B cell (primary cell): ENCODE results near the gene NAT14. TPM values are rescaled to one million over a fixed set of nuclear protein-coding genes. Genes with fewer than 3 reads are reported as not detected.
"Not testable (repeated sequence)": the region's sequence is repeated elsewhere in the genome, so short reads cannot be mapped to it uniquely, and the experiment has no call there.

Experiments used
- ATAC-seq: fragments of 200-7000 bp; cut with Tn5 transposase; one replicate; pipeline ENCODE4 v1.10.0; 2021; ENCODE audit warnings: low read depth, mild to moderate bottlenecking, moderate number of reproducible peaks, moderate library complexity
- CTCF ChIA-PET: fragments of 350-600 bp; sonication (Branson Sonifier 250); formaldehyde crosslinking; loops from one replicate; lab custom pipeline; 2021; ENCODE audit warnings: antibody characterized with exemption, inconsistent platforms; lab: Charles Lee
- POLR2A ChIA-PET: fragments of 350-600 bp; sonication (Branson Sonifier 250); formaldehyde crosslinking; loops from one replicate; lab custom pipeline; 2021; ENCODE audit warnings: antibody characterized with exemption; lab: Charles Lee
- DNase-seq: peaks from one replicate; pipeline ENCODE4 v3.0.0; 2013
- H2AFZ ChIP-seq: 2 replicates; pipeline ENCODE4 v1.6.1; 2012; ENCODE audit warnings: mild to moderate bottlenecking, low read depth, low read length; ENCODE audit not compliant: insufficient read depth, poor library complexity, severe bottlenecking
- H3K27ac ChIP-seq, 2 donors: 1 replicate in 1 of 2; 2 replicates in 1 of 2; pipeline ENCODE4 v1.5.1; 2012 to 2013; ENCODE audit warnings: low read length in 2 of 2, mild to moderate bottlenecking in 2 of 2, moderate library complexity in 1 of 2
- H3K27me3 ChIP-seq, 4 experiments: fragments of 200-600 bp in 1 of 4; sonication (generic) in 1 of 4; replicated peaks in 1 of 4; 1 replicate in 2 of 4; 2 replicates in 2 of 4; pipeline versions ENCODE4 v1.6.1 to v1.7.0; 2013 to 2016; ENCODE audit warnings: low read length in 3 of 4, mild to moderate bottlenecking in 2 of 4, mixed read lengths in 1 of 4, moderate library complexity in 1 of 4; ENCODE audit not compliant: insufficient read depth in 4 of 4, control insufficient read depth in 3 of 4; ENCODE audit errors: control extremely low read depth in 1 of 4
- H3K36me3 ChIP-seq, 2 experiments: replicated peaks in 1 of 2; 1 replicate in 1 of 2; 2 replicates in 1 of 2; pipeline versions ENCODE4 v1.6.1 to v1.7.1; 2013; ENCODE audit warnings: low read length in 1 of 2; ENCODE audit not compliant: insufficient read depth in 2 of 2, control insufficient read depth in 1 of 2; ENCODE audit errors: control extremely low read depth in 1 of 2, extremely low read depth in 1 of 2
- H3K4me1 ChIP-seq, 2 donors: fragments of 200-600 bp in 1 of 2; sonication (generic) in 1 of 2; 1 replicate in 1 of 2; 2 replicates in 1 of 2; pipeline versions ENCODE4 v1.5.1 to v1.6.1; 2013 to 2017; ENCODE audit warnings: low read length in 2 of 2; ENCODE audit not compliant: control insufficient read depth in 2 of 2, insufficient read depth in 2 of 2
- H3K4me2 ChIP-seq: replicated peaks from 2 replicates; pipeline ENCODE3; 2012; ENCODE audit warnings: mild to moderate bottlenecking, low read depth, low read length; ENCODE audit not compliant: poor library complexity, severe bottlenecking
- H3K4me3 ChIP-seq, 5 experiments: fragments of 200-600 bp in 1 of 5; sonication (generic) in 1 of 5; 1 replicate in 3 of 5; 2 replicates in 2 of 5; pipeline versions ENCODE4 v1.5.1 to v1.7.0; 2011 to 2016; ENCODE audit warnings: low read length in 4 of 5, mild to moderate bottlenecking in 4 of 5, low read depth in 2 of 5, control low read depth in 1 of 5, moderate library complexity in 1 of 5; ENCODE audit not compliant: insufficient read depth in 1 of 5; ENCODE audit errors: control extremely low read depth in 1 of 5, extremely low read depth in 1 of 5
- H3K79me2 ChIP-seq: fragments of 200-600 bp; sonication (generic); one replicate; pipeline ENCODE4 v1.6.0; 2016; ENCODE audit warnings: low read length; ENCODE audit not compliant: control insufficient read depth, insufficient read depth
- H3K9ac ChIP-seq: fragments of 200-600 bp; sonication (generic); 2 replicates; pipeline ENCODE4 v1.6.1; 2017; ENCODE audit warnings: mild to moderate bottlenecking, low read length, moderate library complexity
- H3K9me3 ChIP-seq, 3 donors: one replicate each; pipeline versions ENCODE4 v1.6.1 to v1.7.1; 2013; ENCODE audit warnings: low read length in 2 of 3; ENCODE audit not compliant: control insufficient read depth in 2 of 3, insufficient read depth in 1 of 3; ENCODE audit errors: control extremely low read depth in 1 of 3
- H4K20me1 ChIP-seq: 2 replicates; pipeline ENCODE4 v1.6.0; 2012; ENCODE audit warnings: mild to moderate bottlenecking, low read length; ENCODE audit not compliant: insufficient read depth, control insufficient read depth, poor library complexity, severe bottlenecking
- H3K27ac Mint-ChIP-seq: one replicate; pipeline ENCODE4 v1.8.0; 2021; ENCODE audit warnings: mixed read lengths
- H3K27me3 Mint-ChIP-seq: one replicate; pipeline ENCODE4 v1.8.0; 2021; ENCODE audit warnings: mixed read lengths
- H3K4me1 Mint-ChIP-seq: one replicate; pipeline ENCODE4 v1.8.0; 2021; ENCODE audit warnings: mixed read lengths
- H3K4me3 Mint-ChIP-seq: one replicate; pipeline ENCODE4 v1.8.0; 2021; ENCODE audit warnings: mixed read lengths
- H3K9me3 Mint-ChIP-seq: one replicate; pipeline ENCODE4 v1.8.0; 2022; ENCODE audit warnings: mixed read lengths; ENCODE audit not compliant: insufficient read depth
- EZH2 ChIP-seq: IDR thresholded peaks from 2 replicates; pipeline ENCODE4 v1.6.1; 2012; ENCODE audit warnings: borderline replicate concordance, low read depth, mild to moderate bottlenecking, moderate library complexity, low read length; ENCODE audit not compliant: insufficient read depth, poor library complexity, severe bottlenecking
- WGBS: methylation state at CpG from one replicate; pipeline ENCODE4 v1.1.5; 2013; ENCODE audit warnings: missing lambda C conversion rate; ENCODE audit not compliant: insufficient coverage; 5-methylcytosine and 5-hydroxymethylcytosine counted together
- intact Hi-C: fragments of 100-400 bp; cut with micrococcal nuclease; formaldehyde crosslinking; loops from one replicate; pipeline ENCODE4 v1.10.0; 2022
- polyA plus RNA-seq: library from polyadenylated mRNA; depleted of rRNA; stranded (reverse); fragments of >200 nt; gene quantifications from 2 replicates; pipeline ENCODE4 v1.2.3, GENCODE V29; 2012
- total RNA-seq, 2 donors: library from RNA; stranded (reverse); fragments of 120-200 nt in 1 of 2; gene quantifications; 1 replicate in 1 of 2; 2 replicates in 1 of 2; pipeline versions ENCODE4 v1.2.3 to v1.2.4, GENCODE V29; 2013 to 2022
- TF ChIP-seq, protein P1 (sequence below): fragments of 200-600 bp; IDR thresholded peaks from one replicate; pipeline ENCODE4 v1.8.0; 2022; ENCODE audit warnings: antibody characterized with exemption, mild to moderate bottlenecking

NAT14 gene
- total and polyA plus RNA-seq, 2 donors (not counting 1 experiment from before 2014, with no cell fraction given), result 10.7 to 15.1 TPM

DNA sequence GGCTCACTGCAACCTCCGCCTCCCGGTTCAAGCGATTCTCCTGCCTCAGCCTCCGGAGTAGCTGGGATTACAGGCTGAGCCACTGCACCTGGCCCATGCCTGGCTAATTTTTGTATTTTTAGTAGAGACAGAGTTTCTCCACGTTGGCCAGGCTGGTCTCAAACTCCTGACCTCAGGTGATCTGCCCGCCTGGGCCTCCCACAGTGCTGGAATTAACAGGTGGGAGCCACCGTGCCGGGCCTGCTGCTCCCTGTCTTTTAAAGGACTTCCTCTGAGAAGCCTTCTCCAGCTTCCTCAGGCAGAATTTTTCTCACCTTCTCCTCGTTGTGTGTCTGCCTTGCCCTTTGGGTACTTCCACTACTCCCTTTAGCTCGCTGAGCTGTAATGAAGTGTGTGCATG is 11.8 kb downstream of the NAT14 start:
- H3K9ac ChIP-seq, H3K36me3 ChIP-seq, H3K27ac ChIP-seq, H3K27me3 Mint-ChIP-seq, H3K4me1 ChIP-seq, H3K4me3 Mint-ChIP-seq, DNase-seq, H3K4me1 Mint-ChIP-seq, H3K27ac Mint-ChIP-seq, intact Hi-C loops, H2AFZ ChIP-seq, H3K9me3 Mint-ChIP-seq, POLR2A ChIA-PET, H3K4me2 ChIP-seq, H4K20me1 ChIP-seq, ATAC-seq, H3K9me3 ChIP-seq, H3K4me3 ChIP-seq, H3K79me2 ChIP-seq: not testable (repeated sequence)
- CTCF ChIA-PET, result interaction anchor here (3.0 kb wide), 1 partner anchor 29 kb away, joined by 14 read pairs; no protein-coding TSS in a partner anchor
- 92% methylated on average over 8 of the region's 10 CpGs for WGBS
- H3K27me3 ChIP-seq, result peaks cover 0 to 19% (median 2%) of the 10 kb centered on the region in 4 experiments

DNA sequence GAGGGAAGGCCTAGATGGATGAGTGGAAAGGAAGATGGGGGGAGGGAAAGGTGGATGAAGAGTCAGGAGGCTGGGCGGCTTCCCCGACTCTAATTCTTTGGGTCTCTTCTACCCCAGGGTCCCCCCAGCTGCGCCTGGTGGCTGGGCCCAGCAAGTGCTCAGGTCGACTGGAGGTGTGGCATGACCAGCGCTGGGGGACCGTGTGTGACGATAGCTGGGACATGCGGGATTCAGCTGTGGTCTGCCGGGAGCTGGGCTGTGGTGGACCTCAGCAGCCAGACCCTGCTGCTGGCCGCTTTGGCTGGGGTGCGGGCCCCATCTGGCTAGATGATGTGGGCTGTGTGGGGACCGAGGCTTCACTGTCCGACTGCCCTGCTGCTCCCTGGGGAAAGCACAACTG is 12.8 kb downstream of the NAT14 start:
- Histone ChIP-seq H2AFZ (no peak overlapping the region), H3K4me2 (no peak overlapping the region), H3K9me3 (no peaks in the 10 kb centered on the region), H3K9ac (no peak overlapping the region), H3K36me3 (no peaks in the 10 kb centered on the region), H4K20me1 (no peaks in the 10 kb centered on the region), H3K27me3 (peaks cover 0 to 11% (median 2%) of the 10 kb centered on the region in 4 experiments), H3K27ac (no peak overlapping the region), H3K79me2 (no peaks in the 10 kb centered on the region), H3K4me3 (no peak overlapping the region), H3K4me1 (no peaks in the 10 kb centered on the region)
- peaks cover 4% of the 10 kb centered on the region for H3K4me1 Mint-ChIP-seq
- no peaks in the 10 kb centered on the region for H3K9me3 Mint-ChIP-seq
- H3K4me3 Mint-ChIP-seq, result no peak overlapping the region
- H3K27me3 Mint-ChIP-seq, result no peaks in the 10 kb centered on the region
- ChIA-PET POLR2A (no interaction called here), CTCF (interaction anchor here (1.2 to 3.0 kb wide), 3 partner anchors 30 to 356 kb away, joined by 3 to 14 read pairs (median 4); no protein-coding TSS in a partner anchor)
- 95% methylated on average over 13 of the region's 13 CpGs for WGBS
- DNase-seq (no peak), ATAC-seq (no peak)
- H3K27ac Mint-ChIP-seq, result no peak overlapping the region
- intact Hi-C loops, result no loop called here
- no peak for TF ChIP-seq EZH2
- TF ChIP-seq, protein P1, sequence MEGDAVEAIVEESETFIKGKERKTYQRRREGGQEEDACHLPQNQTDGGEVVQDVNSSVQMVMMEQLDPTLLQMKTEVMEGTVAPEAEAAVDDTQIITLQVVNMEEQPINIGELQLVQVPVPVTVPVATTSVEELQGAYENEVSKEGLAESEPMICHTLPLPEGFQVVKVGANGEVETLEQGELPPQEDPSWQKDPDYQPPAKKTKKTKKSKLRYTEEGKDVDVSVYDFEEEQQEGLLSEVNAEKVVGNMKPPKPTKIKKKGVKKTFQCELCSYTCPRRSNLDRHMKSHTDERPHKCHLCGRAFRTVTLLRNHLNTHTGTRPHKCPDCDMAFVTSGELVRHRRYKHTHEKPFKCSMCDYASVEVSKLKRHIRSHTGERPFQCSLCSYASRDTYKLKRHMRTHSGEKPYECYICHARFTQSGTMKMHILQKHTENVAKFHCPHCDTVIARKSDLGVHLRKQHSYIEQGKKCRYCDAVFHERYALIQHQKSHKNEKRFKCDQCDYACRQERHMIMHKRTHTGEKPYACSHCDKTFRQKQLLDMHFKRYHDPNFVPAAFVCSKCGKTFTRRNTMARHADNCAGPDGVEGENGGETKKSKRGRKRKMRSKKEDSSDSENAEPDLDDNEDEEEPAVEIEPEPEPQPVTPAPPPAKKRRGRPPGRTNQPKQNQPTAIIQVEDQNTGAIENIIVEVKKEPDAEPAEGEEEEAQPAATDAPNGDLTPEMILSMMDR, result no peak
